ENCODE data around the gene USHBP1.

DNA sequence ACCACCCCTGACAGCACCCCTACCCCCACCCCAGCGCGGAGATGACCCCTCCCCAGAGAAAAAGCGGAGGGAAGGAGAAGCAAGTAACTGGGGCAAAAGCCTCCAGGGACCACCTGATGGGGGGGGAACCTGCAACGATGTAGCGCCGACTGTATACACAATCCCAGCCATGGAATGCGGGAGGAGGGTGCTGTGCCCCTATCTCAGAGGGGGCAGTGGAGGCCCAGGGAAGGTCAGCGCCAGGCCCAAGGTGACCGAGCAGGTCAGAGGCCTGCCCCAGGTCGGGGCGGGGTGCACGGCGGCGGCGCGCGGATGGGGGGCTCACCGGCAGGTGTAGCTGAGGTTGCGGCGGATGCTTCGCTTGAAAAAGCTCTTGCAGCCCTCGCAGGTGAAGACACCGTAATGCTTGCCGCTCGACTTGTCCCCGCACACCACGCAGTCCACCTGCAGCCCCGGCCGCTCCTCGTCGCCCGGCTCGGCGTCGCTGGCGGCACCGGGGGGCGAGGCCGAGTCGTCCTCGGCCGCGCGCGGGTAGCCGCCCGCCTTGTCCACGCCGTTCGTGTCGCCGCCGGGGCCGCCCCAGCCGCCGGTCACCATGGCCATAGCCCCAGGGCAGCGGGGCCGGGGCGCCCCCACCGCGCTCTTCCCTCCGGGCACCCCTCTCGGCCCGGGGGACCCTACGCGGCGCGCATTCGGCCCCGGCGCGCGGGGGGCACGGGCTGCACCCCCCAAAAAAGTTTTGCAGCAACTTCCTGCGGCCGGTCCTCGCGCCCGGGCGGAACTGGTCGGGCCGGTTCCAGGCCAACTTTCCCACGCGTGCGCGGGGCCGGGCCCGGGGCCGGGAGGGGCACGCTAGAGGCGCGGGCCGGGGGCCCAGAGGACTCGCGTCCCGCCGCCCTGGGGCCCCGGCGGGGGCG lies 19.7 kb downstream of the USHBP1 start:
- TF ChIP-seq, protein P1, sequence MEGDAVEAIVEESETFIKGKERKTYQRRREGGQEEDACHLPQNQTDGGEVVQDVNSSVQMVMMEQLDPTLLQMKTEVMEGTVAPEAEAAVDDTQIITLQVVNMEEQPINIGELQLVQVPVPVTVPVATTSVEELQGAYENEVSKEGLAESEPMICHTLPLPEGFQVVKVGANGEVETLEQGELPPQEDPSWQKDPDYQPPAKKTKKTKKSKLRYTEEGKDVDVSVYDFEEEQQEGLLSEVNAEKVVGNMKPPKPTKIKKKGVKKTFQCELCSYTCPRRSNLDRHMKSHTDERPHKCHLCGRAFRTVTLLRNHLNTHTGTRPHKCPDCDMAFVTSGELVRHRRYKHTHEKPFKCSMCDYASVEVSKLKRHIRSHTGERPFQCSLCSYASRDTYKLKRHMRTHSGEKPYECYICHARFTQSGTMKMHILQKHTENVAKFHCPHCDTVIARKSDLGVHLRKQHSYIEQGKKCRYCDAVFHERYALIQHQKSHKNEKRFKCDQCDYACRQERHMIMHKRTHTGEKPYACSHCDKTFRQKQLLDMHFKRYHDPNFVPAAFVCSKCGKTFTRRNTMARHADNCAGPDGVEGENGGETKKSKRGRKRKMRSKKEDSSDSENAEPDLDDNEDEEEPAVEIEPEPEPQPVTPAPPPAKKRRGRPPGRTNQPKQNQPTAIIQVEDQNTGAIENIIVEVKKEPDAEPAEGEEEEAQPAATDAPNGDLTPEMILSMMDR (IDR thresholded peaks at IDR 0.05): no peak
- TF ChIP-seq POLR2A (IDR thresholded peaks at IDR 0.05): no peak
